Inflammatory macrophage treated with lipopolysaccharide for 4 hours (primary cell): ENCODE measurements around the gene REXO4.
"Not testable (repeated sequence)": the region's sequence is repeated elsewhere in the genome, so short reads cannot be mapped to it uniquely, and the experiment has no call there.

ENCODE experiments used
- DNase-seq: peaks from one replicate; pipeline ENCODE4 v3.0.0-alpha.2; 2020

REXO4 gene

GRCh38 chr9:133417541-133418461, at the start of gene REXO4:
REXO4 (minus strand) TSS chr9:133418010; CDS start chr9:133417844, 166 bp downstream.
- DNase-seq = peak; percentile 76

- no peak for DNase-seq
These were observed 49.3 kb upstream of the REXO4 start for GRCh38 chr9:133467101-133467500.

GRCh38 chr9:133465984-133466383, 48.2 kb upstream of the REXO4 start:
- DNase-seq = no peak

GRCh38 chr9:133464638-133465037, 46.8 kb upstream of the REXO4 start:
- no peak for DNase-seq

GRCh38 chr9:133463864-133464615, 46.2 kb upstream of the REXO4 start:
- no peak for DNase-seq

GRCh38 chr9:133463234-133463863, 45.5 kb upstream of the REXO4 start:
- no peak for DNase-seq

- no peak for DNase-seq
These were observed 44.2 kb upstream of the REXO4 start for GRCh38 chr9:133461975-133462374.

GRCh38 chr9:133460405-133461175, 42.8 kb upstream of the REXO4 start:
- no peak for DNase-seq

- peak; percentile 91 for DNase-seq
These were observed 41.9 kb upstream of the REXO4 start, which contains the start of gene CACFD1 for GRCh38 chr9:133459476-133460404. CACFD1 (plus strand) TSS chr9:133459978; CDS start chr9:133460067, 89 bp downstream.

- peak; percentile 75 for DNase-seq
These were observed 41.0 kb upstream of the REXO4 start for GRCh38 chr9:133458643-133459312.

- DNase-seq = no peak
These were observed 39.9 kb upstream of the REXO4 start for GRCh38 chr9:133457748-133458147.

GRCh38 chr9:133457233-133457632, 39.4 kb upstream of the REXO4 start:
- DNase-seq = no peak

- DNase-seq = no peak
These were observed 38.6 kb upstream of the REXO4 start for GRCh38 chr9:133456409-133456808.

- no peak for DNase-seq
These were observed 38.1 kb upstream of the REXO4 start for GRCh38 chr9:133455936-133456335.

- DNase-seq = no peak
These were observed 37.3 kb upstream of the REXO4 start for GRCh38 chr9:133454943-133455673.

GRCh38 chr9:133454325-133454724, 36.5 kb upstream of the REXO4 start:
- DNase-seq = no peak

- no peak for DNase-seq
These were observed 35.8 kb upstream of the REXO4 start for GRCh38 chr9:133453651-133454050.

- DNase-seq = no peak
These were observed 34.8 kb upstream of the REXO4 start for GRCh38 chr9:133452562-133452961.

GRCh38 chr9:133451865-133452264, 34.1 kb upstream of the REXO4 start:
- not testable (repeated sequence) for DNase-seq

GRCh38 chr9:133449760-133450159, 31.9 kb upstream of the REXO4 start:
- DNase-seq = no peak
